NOMO-1 treated with dmso at 0.1 percent for 144 hours (cell line): ENCODE measurements around the gene IL27RA.
"Not testable (repeated sequence)": the region's sequence is repeated elsewhere in the genome, so short reads cannot be mapped to it uniquely, and the experiment has no call there.

Source experiments
- DNase-seq: peaks from one replicate; lab custom pipeline; 2025; ENCODE audit not compliant: unreplicated experiment; lab: John Stamatoyannopoulos, UW

The IL27RA gene

DNA sequence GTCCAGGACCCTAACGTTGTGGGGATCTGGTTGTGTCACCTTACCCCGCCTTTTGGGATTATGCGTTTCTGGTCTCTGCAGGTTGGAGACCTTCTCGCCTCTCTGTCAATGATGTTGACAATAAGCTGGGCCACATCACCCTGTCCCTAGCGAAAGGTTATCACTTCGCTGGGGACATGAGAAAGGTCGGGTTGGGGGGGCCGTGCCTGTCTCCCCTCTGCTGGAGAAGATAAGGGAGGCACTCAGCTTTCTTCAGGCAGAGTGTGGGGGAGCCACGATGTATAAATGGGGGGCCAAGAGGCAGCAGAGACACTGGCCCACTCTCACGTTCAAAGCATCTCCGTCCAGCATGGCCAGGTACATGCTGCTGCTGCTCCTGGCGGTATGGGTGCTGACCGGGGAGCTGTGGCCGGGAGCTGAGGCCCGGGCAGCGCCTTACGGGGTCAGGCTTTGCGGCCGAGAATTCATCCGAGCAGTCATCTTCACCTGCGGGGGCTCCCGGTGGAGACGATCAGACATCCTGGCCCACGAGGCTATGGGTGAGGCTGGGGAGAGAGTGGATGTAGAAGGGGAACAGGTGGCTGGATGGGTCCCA, 3.6 kb upstream of the IL27RA start, which contains the start of gene RLN3:
Gene RLN3, plus strand, starts transcription at position 293 of the 595 bp plus-strand sequence. Its CDS starts 57 bp downstream, at position 350.
- DNase-seq, result no peak

DNA sequence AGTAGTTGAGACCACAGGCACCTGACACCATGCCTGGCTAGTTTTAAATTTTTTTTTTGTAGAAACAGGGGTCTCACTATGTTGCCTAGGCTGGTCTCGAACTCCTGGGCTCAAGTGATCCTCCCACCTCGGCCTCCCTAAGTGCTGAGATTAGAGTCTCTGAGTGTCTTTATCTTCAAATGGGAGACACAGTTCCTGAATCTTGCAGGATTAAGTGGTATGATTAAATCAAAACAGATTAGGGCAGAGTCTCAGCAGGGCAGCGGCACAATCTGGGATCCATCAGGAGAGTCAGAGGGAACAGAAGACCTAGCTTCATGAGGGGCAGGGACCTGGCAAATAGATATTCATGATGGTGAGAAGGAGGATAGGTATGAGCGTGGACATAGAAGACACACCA, 2.7 kb upstream of the IL27RA start:
- no peak for DNase-seq

DNA sequence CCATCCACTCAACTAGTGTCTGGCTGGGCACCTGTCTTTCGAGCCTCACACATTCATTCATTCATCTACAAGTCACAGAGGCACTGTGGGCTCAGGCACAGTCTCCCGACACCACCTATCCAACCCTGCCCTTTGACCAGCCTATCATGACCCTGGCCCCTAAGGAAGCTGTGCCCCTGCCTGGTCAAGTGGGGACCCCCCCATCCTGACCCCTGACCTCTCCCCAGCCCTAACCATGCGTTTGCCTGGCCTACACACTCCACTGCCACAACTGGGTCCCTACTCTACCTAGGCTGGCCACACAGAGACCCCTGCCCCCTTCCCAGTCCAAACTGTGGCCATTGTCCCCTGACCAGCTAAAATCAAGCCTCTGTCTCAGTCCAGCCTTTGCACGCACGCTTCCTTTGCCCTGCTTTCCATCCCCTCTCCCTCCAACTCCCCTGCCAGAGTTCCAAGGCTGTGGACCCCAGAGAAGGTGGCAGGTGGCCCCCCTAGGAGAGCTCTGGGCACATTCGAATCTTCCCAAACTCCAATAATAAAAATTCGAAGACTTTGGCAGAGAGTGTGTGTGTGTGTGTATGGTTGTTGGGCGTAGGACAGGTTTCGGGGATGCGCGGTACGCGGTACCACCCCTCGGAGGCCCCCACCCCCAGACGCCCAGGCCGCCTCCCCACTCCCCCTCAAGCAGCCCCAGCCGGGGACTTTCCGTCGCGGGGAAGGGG, 404 bp upstream of the IL27RA start:
- DNase-seq, result no peak

DNA sequence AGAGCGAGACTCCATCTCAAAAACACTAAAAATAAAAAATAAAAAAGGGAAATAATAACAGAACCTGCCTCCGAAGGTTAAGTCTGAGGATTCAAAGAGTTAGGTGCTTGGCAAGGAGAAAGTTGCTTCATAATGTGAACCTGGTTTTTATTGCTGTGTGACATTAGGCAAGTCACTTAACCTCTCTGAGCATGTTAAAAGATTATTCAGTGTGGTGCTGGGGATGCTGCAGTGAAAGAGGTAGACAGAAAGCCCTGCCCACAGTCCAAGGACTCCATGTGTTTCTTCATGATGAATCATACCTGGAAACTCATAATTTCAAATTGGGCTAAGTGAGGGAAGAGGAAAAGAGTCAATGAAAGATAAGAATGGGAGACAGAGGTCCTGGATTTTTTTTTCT, 2.4 kb downstream of the IL27RA start:
- DNase-seq, result no peak

DNA sequence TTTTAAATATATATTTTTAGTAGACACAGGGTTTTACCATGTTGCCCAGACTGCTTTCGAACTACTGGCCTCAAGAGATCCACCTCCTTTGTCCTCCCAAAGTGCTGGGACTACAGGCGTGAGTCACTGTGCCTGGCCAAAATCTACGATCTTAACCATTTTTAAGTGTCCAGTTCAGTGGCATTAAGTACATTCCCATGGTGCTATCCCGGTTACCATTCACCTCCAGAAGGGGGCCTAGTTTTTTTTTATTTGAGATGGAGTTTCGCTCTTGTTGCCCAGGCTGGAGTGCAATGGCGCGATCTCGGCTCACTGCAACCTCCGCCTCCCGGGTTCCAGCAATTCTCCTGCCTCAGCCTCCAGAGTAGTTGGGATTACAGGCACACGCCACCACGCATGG, 3.6 kb downstream of the IL27RA start:
- not testable (repeated sequence) for DNase-seq

DNA sequence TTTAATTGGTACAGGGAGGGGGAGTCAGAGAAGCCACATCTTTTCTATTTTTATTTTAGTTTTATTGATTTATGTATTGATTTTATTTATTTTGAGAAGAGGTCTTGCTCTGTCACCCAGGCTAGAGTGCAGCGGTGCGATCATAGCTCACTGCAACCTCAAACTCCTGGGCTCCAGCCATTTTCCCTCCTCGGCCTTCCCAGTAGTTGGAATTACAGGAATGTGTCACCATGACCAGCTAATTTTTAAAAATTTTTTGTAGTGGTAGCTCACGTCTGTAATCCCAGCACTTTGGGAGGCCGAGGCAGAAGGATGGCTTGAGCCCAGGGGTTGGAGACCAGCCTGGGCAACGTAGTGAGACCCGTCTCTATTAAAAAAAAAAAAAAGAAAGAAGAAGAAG, 4.1 kb downstream of the IL27RA start:
- no peak for DNase-seq

DNA sequence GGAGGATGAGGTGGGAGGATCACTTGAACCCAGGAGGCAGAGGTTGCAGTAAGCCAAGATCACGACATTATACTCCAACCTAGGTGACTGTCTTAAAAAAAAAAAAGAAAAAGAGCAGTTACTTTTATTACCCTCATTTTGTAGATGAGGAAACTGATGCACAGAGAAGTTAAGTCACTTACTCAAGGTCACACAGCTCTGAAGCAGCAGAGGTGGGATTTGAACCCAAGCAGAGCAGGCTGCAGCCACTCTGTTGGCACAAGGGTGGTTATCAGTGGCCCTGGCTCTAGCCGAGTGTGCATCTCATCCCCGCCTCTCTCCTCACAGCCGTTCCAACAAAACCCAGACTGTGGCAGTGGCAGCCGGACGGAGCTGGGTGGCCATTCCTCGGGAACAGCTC, 7.6 kb downstream of the IL27RA start:
- DNase-seq, result no peak

DNA sequence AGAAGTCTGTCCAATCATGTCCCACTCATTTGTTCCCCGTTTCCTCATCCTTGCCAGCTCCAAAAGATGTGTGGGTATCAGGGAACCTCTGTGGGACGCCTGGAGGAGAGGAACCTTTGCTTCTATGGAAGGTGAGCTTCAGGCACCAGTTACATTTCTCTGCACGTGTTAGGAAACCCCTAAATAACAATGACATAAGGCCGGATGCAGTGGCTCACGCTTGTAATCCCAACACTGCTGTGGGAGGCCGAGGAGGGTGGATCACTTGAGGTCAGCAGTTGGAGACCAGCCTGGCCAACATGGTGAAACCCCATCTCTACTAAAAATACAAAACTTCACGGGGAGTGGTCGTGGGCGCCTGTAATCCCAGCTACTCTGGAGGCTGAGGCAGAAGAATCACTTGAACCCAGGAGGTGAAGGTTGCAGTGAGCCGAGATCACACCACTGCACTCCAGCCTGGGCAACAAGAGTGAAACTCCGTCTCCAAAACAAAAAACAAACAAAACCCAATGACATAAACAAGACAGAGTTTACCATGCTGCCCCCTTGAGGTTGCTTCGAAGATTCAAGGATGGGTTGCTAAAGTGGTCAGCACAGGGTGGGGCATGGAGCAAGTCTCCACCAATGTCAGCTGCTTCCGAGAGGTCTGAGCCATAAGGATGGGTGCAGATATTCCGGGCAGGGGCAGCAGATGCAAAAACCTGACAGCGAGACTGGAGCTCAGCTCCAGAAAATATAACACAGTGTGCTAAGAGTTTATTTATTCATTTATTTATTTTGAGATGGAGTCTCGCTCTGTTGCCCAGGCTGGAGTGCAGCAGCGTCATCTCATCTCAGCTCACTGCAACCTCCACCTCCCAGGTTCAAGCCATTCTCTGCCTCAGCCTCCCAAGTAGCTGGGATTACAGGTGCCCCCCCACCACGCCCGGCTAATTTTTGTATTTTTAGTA, 11.4 kb downstream of the IL27RA start:
- DNase-seq, result not testable (repeated sequence)

DNA sequence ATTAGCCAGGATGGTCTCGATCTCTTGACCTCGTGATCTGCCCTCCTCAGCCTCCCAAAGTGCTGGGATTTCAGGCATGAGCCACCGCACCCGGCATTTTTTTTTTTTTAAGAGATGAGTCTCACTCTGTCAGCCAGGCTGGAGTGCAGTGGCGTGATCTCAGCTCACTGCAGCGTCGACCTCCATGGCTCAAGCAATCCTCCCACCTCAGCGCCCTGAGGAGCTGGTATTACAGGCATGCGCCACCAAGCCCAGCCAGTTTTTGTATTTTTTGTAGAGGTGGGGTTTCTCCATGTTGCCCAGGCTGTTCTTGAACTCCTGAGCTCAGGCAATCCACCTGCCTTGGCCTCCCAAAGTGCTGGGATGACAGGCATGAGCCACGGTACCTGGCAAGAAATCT, 16.3 kb downstream of the IL27RA start:
- DNase-seq, result not testable (repeated sequence)

DNA sequence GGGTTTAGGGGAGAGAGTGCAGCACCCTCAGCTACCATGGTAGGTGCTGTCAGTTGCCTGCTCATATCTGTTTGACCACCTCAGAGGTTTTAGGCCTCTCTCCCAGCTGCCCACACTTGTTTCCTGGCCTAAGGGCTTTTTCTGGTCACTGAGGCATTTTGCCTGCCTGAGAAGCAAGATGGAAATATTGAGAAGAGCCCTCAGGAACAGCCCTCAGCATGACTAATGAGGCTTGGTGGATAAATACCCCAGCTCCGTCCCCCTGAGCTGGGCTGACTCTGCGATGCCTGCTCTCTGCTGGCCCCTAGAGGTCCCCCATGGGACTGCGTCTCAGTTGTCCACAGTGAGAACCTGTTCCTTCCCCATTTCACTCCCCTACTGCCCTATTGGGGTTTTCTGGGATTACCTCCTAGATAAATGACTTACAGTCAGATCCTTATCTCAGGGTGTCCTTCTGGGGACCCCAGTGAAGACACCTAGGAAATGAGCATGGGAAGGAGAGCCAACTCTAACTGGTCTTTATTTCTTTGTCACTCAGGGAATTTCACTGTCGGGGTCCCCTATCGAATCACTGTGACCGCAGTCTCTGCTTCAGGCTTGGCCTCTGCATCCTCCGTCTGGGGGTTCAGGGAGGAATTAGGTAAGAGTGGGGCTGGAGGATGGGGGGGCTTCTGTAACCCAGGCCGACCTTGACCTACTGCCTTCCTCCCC, 17.0 kb downstream of the IL27RA start:
- DNase-seq, result peak; percentile 32

DNA sequence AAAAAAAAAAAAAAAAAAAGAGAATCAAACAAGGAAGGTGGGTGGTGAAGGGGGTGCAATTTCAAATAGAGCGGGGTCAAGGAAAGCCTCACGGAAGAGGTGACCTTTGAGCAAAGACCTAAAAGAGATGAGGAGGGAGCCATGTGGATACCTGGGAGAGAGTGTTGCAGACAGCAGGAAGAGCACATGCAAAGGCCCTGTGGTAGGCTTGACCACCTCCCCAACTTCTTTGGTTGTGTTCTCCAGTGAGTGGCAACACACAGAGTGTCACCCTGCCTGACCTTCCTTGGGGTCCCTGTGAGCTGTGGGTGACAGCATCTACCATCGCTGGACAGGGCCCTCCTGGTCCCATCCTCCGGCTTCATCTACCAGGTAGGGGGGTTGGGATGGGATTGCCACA, 18.9 kb downstream of the IL27RA start:
- DNase-seq, result no peak

DNA sequence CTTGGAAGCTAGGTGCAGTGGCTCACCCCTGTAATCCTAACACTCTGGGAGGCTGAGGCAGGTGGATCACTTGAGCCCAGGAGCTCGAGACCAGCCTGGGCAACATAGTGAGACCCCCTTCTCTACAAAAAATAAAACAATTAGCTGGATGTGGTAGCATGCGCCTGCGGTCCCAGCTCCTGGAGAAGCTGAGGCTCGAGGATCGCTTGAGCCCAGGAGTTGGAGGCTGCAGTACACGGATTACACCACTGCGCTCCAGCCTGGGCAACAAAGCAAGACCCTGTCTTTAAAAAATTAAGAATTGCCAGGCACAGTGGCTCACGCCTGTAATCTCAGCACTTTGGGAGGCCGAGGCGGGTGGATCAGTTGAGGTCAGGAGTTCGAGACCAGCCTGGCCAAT, 19.4 kb downstream of the IL27RA start:
- not testable (repeated sequence) for DNase-seq

DNA sequence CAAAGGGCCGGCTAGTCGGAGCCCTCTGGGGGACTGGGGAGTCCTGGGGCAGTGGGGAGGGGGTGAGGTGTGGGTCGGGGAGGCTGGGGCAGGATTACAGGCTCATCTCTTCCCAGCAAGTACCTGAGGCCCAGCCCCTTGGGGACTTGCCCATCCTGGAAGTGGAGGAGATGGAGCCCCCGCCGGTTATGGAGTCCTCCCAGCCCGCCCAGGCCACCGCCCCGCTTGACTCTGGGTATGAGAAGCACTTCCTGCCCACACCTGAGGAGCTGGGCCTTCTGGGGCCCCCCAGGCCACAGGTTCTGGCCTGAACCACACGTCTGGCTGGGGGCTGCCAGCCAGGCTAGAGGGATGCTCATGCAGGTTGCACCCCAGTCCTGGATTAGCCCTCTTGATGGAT, 20.4 kb downstream of the IL27RA start:
- DNase-seq, result no peak

DNA sequence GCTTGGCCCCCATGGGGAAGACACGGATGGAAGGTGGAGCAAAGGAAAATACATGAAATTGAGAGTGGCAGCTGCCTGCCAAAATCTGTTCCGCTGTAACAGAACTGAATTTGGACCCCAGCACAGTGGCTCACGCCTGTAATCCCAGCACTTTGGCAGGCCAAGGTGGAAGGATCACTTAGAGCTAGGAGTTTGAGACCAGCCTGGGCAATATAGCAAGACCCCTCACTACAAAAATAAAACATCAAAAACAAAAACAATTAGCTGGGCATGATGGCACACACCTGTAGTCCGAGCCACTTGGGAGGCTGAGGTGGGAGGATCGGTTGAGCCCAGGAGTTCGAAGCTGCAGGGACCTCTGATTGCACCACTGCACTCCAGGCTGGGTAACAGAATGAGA, 20.9 kb downstream of the IL27RA start:
- no peak for DNase-seq

DNA sequence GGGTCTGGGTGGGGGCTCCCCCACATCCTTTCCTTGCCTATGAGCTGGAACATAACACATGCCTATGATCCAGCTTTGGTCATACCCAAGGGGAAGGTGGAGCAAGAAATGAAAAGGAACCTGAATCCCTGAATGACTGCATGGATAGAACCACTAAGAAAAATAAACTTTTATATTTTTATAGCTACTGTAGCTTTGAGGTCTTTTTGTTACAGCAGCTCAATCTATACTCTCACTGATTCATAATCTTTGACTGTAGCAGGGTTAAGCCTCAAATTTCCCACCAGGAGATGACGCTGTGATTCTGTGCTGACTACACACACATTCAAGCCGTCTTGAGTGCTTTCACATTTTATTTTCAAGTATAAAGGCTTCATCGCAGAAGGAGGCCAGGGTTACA, 21.5 kb downstream of the IL27RA start:
- DNase-seq, result no peak

DNA sequence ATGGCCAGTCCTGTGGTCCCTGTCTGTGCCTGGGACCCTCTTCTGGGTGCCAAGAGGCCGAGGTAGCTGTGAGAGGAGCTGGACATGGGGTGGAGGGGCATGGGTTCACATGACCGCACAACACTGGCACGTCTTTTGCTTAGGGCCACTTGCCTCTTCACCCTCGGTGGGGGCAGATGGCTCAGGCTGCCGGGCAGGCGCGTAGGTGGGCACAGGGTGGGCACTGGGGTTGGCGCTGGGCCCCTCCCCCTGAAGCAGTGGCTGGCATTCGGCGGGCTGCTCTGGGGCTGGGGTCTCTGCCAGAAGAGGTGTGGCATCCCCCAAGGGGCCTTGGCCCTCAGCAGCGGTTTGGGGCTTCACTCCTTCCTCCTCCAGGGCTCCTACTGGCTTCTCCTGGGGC, 21.9 kb downstream of the IL27RA start:
- DNase-seq, result no peak

DNA sequence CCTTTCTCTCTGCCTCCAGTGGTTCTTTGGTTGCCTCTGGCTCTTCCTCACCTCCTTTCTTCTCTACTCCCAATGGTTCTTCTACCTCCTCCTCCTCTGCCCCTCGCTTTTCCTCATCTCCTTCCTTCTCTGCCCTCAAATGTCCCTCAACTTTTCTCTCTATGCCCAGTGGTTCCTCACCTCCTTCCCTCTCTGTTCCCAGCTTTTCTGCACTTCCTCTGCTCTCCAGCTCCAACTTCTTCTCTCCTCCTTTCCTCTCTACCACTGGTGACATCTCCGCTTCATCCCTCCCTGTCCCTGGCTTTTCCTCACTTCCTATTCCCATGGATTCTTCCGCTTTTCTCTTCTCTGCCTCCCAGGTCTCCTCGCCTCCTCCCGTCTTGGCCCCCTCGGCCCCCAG, 22.5 kb downstream of the IL27RA start:
- no peak for DNase-seq

DNA sequence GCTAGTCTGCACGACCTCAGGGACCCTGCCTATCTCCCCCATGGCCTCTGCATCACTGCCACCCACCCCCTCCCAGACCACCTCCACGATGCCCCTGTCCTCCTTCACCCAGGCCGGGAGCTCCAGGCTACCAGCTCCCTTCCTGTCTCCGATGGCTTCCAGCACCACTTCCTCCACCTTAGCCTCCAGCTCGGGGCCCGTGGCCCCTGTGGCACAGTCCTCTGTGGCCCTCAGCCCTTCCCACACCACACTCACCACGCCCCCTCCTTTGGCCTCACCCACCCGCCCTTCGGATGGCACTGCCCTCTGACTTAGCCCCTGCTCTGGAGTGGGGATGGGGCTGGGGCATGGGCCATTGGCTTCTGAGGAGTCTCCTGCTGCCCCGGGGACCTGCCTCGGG, 23.2 kb downstream of the IL27RA start:
- no peak for DNase-seq

DNA sequence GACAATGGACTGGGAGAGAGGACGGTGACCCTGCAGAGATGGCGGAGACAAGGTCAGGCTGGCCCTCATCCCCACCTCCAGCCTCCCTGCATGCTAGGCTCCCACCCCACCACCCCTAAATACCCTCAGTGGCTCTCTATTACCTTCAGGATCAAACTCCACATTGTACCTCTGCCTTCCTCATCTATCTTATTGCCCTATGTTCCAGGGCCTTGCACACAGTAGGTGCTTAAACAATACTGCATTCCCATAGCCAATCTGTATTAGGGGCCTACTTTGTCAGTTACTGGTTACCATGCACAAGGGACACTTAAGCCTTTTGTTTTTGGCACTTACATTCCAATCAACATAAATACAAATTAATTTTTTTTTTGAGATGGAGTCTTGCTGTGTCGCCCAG, 23.8 kb downstream of the IL27RA start:
- DNase-seq, result no peak

DNA sequence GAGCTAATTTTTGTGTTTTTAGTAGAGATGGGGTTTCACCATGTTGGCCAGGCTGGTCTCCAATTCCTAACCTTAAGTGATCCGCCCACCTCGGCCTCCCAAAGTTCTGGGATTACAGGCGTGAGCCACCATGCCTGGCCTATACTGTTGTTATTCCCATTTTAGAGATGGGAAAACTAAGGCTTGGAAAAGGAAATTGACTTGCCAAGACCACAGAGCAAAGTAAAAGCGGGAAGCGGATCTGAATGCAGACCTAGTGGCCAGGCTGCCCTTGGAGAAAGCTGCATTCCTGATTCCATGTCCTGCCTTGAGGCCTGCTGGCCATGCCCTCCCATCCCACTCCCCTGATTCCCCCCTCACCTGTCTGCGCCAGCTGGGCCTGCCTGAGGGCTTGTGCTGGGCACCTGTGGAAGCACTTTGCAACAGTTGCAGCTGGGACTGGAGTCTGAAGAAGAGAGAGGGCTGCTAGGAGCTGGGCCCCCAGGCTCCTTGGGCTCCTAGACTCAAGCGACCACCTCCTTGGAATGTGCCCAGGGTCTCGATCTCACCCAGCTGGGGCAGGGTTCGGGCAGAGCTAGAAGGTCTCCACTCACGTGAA, 24.6 kb downstream of the IL27RA start:
- no peak for DNase-seq
